Activated naive CD8-positive, alpha-beta T cell treated with anti-CD3 and anti-CD28 coated beads, Interleukin-2, amount 10 ng/mL, durations not matched to agents 7 days and 5 days (primary cell): Measurements from ENCODE around the gene GLTP. TPM values are rescaled to one million over a fixed set of nuclear protein-coding genes. Genes with fewer than 3 reads are reported as not detected.

Source experiments
- ATAC-seq: fragments of 150-1000 bp; cut with Tn5 transposase; one replicate; pipeline ENCODE4 v1.10.0; 2021; ENCODE audit warnings: low read depth, moderate library complexity
- POLR2A ChIA-PET: fragments of 350-600 bp; sonication (Branson Sonifier 250); formaldehyde crosslinking; loops from one replicate; lab custom pipeline; 2021; ENCODE audit warnings: antibody characterized with exemption; lab: Charles Lee
- DNase-seq: peaks from one replicate; pipeline ENCODE4 v3.0.0; 2021
- H3K27ac Mint-ChIP-seq: one replicate; pipeline ENCODE4 v1.8.0; 2022; ENCODE audit warnings: mild to moderate bottlenecking, mixed read lengths
- H3K27me3 Mint-ChIP-seq: one replicate; pipeline ENCODE4 v1.8.0; 2022; ENCODE audit warnings: mild to moderate bottlenecking, moderate library complexity, mixed read lengths
- H3K36me3 Mint-ChIP-seq: one replicate; pipeline ENCODE4 v1.8.0; 2021; ENCODE audit warnings: mild to moderate bottlenecking, mixed read lengths
- H3K4me1 Mint-ChIP-seq: one replicate; pipeline ENCODE4 v1.8.0; 2021; ENCODE audit warnings: mixed read lengths
- H3K4me3 Mint-ChIP-seq: one replicate; pipeline ENCODE4 v1.8.0; 2022; ENCODE audit warnings: mild to moderate bottlenecking, moderate library complexity, mixed read lengths
- H3K9me3 Mint-ChIP-seq: one replicate; pipeline ENCODE4 v1.8.0; 2021; ENCODE audit warnings: mixed read lengths
- total RNA-seq, 2 experiments: library from RNA; stranded (reverse); gene quantifications; one replicate each; pipeline ENCODE4 v1.2.3, GENCODE V29; 2021

GLTP gene
- total RNA-seq, 2 experiments from 2014 or later, result 18.3 to 20.2 TPM

GRCh38 chr12:109881752-109882151 lies 1.4 kb upstream of the GLTP start:
- Mint-ChIP-seq H3K4me3 (peak overlapping the region; percentile 91), H3K27ac (no peak overlapping the region), H3K9me3 (no peaks in the 10 kb centered on the region), H3K27me3 (peaks cover 20% of the 10 kb centered on the region), H3K36me3 (no peaks in the 10 kb centered on the region), H3K4me1 (peaks cover 26% of the 10 kb centered on the region)
- POLR2A ChIA-PET, result interaction anchor here (0.7 to 1.6 kb wide), 2 partner anchors 29 to 50 kb away, joined by 3 read pairs; no protein-coding TSS in a partner anchor
- no peak for DNase-seq
- ATAC-seq, result no peak

GRCh38 chr12:109880938-109881337 lies 597 bp upstream of the GLTP start:
- POLR2A ChIA-PET, result interaction anchor here (1.2 kb wide), 1 partner anchor 20 kb away, joined by 3 read pairs; no protein-coding TSS in a partner anchor
- Mint-ChIP-seq H3K4me3 (peak overlapping the region; percentile 91), H3K27me3 (peaks cover 19% of the 10 kb centered on the region), H3K27ac (peak overlapping the region; percentile 90), H3K4me1 (peaks cover 28% of the 10 kb centered on the region), H3K36me3 (no peaks in the 10 kb centered on the region), H3K9me3 (no peaks in the 10 kb centered on the region)
- ATAC-seq (no peak), DNase-seq (no peak)

- POLR2A ChIA-PET, result interaction anchor here (0.5 kb wide), 1 partner anchor 11 kb away, joined by 5 read pairs; no protein-coding TSS in a partner anchor
- Mint-ChIP-seq H3K27me3 (peaks cover 12% of the 10 kb centered on the region), H3K9me3 (no peaks in the 10 kb centered on the region), H3K4me1 (peaks cover 28% of the 10 kb centered on the region), H3K4me3 (peak overlapping the region; percentile 93), H3K36me3 (no peaks in the 10 kb centered on the region), H3K27ac (peak overlapping the region; percentile 87)
- DNase-seq (no peak), ATAC-seq (peak; percentile 2)
These were observed 844 bp downstream of the GLTP start for GRCh38 chr12:109879351-109880042.

DNA sequence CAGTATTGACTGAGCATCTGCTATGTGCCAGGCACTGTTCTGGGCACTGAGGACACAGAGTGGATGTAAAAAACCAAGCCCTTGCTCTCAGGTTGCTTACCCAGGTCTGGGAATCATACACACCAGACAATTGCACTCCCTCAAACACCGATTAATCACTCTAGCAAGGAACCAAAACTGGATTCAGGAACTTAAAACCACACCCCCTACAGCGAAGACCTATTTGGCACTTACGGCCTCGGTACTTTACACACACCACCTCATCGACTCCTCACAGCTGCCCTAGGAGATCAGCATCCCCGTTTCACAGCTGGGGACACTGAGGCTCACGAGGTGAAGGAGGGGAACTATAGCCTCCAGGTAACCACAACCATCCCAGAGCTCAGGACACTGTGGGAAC lies 1.6 kb downstream of the GLTP start:
- no peaks in the 10 kb centered on the region for H3K9me3 Mint-ChIP-seq
- H3K4me1 Mint-ChIP-seq, result peaks cover 28% of the 10 kb centered on the region
- peak overlapping the region; percentile 93 for H3K4me3 Mint-ChIP-seq
- POLR2A ChIA-PET, result interaction anchor here (0.5 kb wide), 1 partner anchor 10 kb away, joined by 5 read pairs; no protein-coding TSS in a partner anchor
- ATAC-seq (no peak), DNase-seq (no peak)
- H3K27me3 Mint-ChIP-seq, result peaks cover 9% of the 10 kb centered on the region
- H3K36me3 Mint-ChIP-seq, result no peaks in the 10 kb centered on the region
- H3K27ac Mint-ChIP-seq, result no peak overlapping the region

DNA sequence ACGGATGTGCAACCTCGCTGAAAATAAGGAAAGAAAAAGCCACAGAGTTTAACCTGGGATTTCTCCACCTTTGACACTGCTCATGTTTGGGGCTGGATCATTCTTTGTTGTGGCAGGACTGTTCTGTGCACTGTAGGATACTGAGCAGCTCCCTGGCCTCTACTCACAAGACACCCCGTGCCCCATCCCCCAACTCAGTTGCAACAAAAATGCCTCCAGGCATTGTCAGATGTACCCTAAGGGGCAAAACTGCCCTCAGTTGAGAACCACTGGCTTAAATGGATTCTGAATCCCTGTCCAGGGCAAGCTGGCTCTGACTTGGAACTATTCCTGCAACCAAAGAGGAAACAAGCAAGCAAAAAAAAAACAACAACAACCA lies 2.1 kb downstream of the GLTP start:
- ATAC-seq (no peak), DNase-seq (no peak)
- Mint-ChIP-seq H3K4me1 (peaks cover 26% of the 10 kb centered on the region), H3K9me3 (no peaks in the 10 kb centered on the region), H3K27me3 (peaks cover 6% of the 10 kb centered on the region), H3K27ac (no peak overlapping the region), H3K36me3 (no peaks in the 10 kb centered on the region), H3K4me3 (no peak overlapping the region)
- POLR2A ChIA-PET, result no interaction called here

DNA sequence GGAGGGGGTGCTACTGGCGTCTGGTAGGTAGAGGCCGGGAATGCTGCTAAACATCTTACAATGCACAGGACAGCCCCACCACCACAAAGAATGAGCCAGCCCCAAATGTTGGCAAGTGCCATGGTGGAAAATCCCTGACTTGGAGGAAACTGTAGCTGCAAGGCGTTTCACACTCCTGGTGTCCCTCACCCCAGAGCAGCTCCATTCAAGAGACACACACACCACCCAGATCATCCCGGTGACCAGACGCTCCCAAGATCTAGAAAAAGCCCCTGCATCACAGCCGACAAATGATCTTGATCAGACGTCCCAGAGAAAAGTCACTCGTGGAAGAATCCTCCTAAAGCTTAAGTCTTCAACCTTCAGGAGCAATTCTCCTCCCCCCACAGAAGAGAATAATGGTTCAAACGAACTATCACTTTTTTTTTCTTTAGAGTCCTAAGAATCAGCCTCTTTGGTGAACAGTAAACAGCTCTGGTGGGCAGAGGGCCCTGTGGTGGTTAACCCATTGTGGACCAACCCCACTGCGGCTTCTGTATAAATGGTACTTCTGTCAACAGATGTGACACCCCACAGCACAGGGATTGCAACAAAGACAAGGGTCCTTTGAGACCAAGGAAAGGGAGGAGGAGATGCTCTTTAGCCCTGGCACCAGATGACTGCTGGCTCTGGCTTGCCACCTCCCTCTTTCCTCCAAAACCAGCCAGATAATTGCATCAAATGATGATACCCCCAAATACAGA lies 2.7 kb downstream of the GLTP start:
- H3K4me3 Mint-ChIP-seq, result no peak overlapping the region
- H3K36me3 Mint-ChIP-seq, result no peaks in the 10 kb centered on the region
- no peaks in the 10 kb centered on the region for H3K9me3 Mint-ChIP-seq
- H3K27ac Mint-ChIP-seq, result no peak overlapping the region
- DNase-seq (no peak), ATAC-seq (no peak)
- POLR2A ChIA-PET, result no interaction called here
- peaks cover 6% of the 10 kb centered on the region for H3K27me3 Mint-ChIP-seq
- peaks cover 26% of the 10 kb centered on the region for H3K4me1 Mint-ChIP-seq

- peaks cover under 1% of the 10 kb centered on the region for H3K36me3 Mint-ChIP-seq
- H3K27ac Mint-ChIP-seq, result no peak overlapping the region
- POLR2A ChIA-PET, result no interaction called here
- H3K4me1 Mint-ChIP-seq, result peaks cover 27% of the 10 kb centered on the region
- H3K9me3 Mint-ChIP-seq, result no peaks in the 10 kb centered on the region
- ATAC-seq (no peak), DNase-seq (no peak)
- H3K27me3 Mint-ChIP-seq, result no peaks in the 10 kb centered on the region
- H3K4me3 Mint-ChIP-seq, result no peak overlapping the region
These were observed 3.9 kb downstream of the GLTP start for GRCh38 chr12:109876406-109876805.

GRCh38 chr12:109875572-109876131 lies 4.7 kb downstream of the GLTP start:
- DNase-seq (no peak), ATAC-seq (no peak)
- Mint-ChIP-seq H3K9me3 (no peaks in the 10 kb centered on the region), H3K27me3 (no peaks in the 10 kb centered on the region), H3K4me1 (peaks cover 23% of the 10 kb centered on the region), H3K27ac (no peak overlapping the region), H3K36me3 (peaks cover 2% of the 10 kb centered on the region), H3K4me3 (no peak overlapping the region)
- POLR2A ChIA-PET, result no interaction called here

DNA sequence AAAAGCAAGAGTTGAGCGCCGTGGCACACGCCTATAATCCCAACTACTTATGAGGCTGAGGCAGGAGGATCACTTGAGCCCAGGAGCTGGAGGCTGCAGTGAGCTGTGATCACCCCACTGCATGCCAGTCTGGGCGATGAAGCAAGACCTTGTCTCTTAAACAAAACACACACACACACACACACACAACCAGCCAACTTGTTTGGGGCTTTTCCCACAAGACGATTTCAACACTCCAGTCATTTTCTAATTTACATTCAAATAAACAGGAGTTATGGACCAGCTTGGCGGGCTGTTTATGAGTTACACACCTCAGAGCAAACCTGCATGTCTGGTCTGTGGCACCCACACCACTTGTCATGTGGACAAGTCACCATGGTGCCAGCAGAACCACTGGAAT lies 6.7 kb downstream of the GLTP start:
- H3K36me3 Mint-ChIP-seq, result peaks cover 2% of the 10 kb centered on the region
- peaks cover 10% of the 10 kb centered on the region for H3K4me1 Mint-ChIP-seq
- H3K9me3 Mint-ChIP-seq, result no peaks in the 10 kb centered on the region
- no peak for DNase-seq
- no peak for ATAC-seq
- H3K27ac Mint-ChIP-seq, result no peak overlapping the region
- H3K4me3 Mint-ChIP-seq, result no peak overlapping the region
- H3K27me3 Mint-ChIP-seq, result no peaks in the 10 kb centered on the region
- POLR2A ChIA-PET, result no interaction called here

- Mint-ChIP-seq H3K9me3 (no peaks in the 10 kb centered on the region), H3K36me3 (peaks cover 7% of the 10 kb centered on the region), H3K4me1 (peaks cover 7% of the 10 kb centered on the region), H3K27me3 (no peaks in the 10 kb centered on the region), H3K27ac (peak overlapping the region; percentile 47), H3K4me3 (no peak overlapping the region)
- no peak for DNase-seq
- POLR2A ChIA-PET, result no interaction called here
- ATAC-seq, result no peak
These were observed 8.6 kb downstream of the GLTP start for GRCh38 chr12:109871668-109872314.

DNA sequence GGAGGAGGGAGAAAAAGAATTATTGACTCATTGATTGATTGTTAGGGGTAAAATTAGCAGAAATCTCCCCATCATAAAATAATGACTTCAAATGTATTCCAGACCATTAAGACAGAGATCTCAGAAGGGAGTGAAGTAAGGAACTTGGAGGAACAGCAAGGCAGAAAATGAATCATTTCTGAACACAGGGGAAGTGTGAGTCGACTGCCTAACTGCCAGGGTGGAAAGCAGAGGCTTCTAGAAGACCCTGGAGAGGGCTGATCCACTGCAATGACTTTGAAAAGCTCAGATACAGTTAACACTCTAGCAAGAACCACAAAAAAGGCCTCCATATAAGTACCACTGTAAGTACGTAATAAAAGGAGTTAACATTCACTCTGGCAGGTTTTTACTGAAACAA lies 9.7 kb downstream of the GLTP start:
- H3K4me3 Mint-ChIP-seq, result no peak overlapping the region
- H3K27me3 Mint-ChIP-seq, result no peaks in the 10 kb centered on the region
- H3K27ac Mint-ChIP-seq, result no peak overlapping the region
- no peak for ATAC-seq
- no peaks in the 10 kb centered on the region for H3K9me3 Mint-ChIP-seq
- no peak for DNase-seq
- H3K36me3 Mint-ChIP-seq, result peaks cover 7% of the 10 kb centered on the region
- peaks cover 5% of the 10 kb centered on the region for H3K4me1 Mint-ChIP-seq
- POLR2A ChIA-PET, result no interaction called here

DNA sequence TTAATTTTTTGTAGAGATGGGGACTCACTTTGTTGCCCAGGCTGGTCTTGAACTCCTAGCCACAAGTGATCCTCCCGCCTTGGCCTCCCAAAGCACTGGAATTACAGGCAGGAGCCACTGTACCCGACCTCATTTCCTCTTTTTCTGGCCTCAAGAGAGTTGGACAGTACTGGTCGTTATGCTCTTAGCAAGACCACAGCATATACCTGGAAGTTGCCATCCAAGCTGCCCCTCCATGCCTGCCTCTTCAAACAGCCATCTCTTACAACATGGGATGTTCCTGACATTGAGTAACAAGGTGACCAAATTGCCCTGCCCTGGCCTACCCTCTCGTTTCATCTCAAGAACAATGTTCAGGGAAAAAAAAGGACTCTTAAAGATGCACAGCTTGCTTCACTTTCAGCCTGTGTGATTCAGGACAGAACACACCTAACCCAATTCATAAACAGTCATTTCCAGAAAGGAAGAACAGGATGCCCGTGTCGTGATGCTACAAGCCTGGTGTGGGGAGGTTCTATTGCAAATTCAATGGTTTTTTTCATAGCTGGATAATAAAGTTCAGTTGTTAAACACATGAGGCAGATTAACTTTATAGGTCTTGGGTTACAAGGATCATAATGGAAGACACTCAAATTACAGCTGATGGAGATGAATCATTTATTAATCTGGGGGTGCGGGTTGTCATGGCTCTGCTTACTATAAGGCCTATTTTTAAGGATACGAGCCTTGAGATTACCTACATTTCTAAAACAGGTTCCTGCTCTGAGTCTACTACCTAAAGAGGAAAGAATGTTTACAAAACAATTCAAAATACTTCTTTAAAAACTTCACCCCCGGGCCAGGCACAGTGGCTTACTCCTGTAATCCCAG lies 11.9 kb downstream of the GLTP start:
- no peak for ATAC-seq
- no peak for DNase-seq
- peaks cover 7% of the 10 kb centered on the region for H3K36me3 Mint-ChIP-seq
- H3K9me3 Mint-ChIP-seq, result no peaks in the 10 kb centered on the region
- POLR2A ChIA-PET, result interaction anchor here (0.7 kb wide), 1 partner anchor 11 kb away, joined by 5 read pairs; no protein-coding TSS in a partner anchor
- H3K27ac Mint-ChIP-seq, result no peak overlapping the region
- H3K4me3 Mint-ChIP-seq, result no peak overlapping the region
- peaks cover 19% of the 10 kb centered on the region for H3K4me1 Mint-ChIP-seq
- no peaks in the 10 kb centered on the region for H3K27me3 Mint-ChIP-seq
